ENCODE measurements around the gene SPRR1A. TPM values are rescaled to one million over a fixed set of nuclear protein-coding genes. Genes with fewer than 3 reads are reported as not detected.

Gene SPRR1A
- total and polyA plus RNA-seq, 10 of the 15 experiments (the other 5 are each of a cell fraction or from before 2014, with no cell fraction given), result not detected

DNA sequence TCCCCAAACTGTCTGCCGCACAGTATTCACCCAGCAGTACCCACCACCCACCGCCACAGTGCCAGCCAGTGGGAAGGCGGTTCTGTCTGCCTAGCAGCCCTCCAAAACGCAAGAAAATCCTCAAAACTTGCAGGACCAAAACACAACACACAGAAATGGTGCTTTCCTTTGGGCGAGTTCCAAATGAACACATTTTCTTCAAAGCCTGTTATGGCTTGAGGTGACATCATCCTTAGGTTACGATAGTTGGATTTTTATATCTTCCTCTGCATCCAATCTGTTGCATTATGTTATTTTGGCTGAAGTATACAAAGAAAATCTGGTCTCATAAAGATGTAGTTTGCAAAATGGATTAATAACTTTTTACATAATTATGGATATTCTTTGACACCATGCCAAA is 9.3 kb downstream of the SPRR1A start:
- no peak for FAIRE-seq
- POLR2A ChIA-PET, result no interaction called here
- RAD21 ChIA-PET (ENCODE audit: unreplicated experiment), result no interaction called here
- no peaks in the 10 kb centered on the region for H3K9me3 ChIP-seq (replicated peaks; ENCODE audit: control insufficient read depth, insufficient read depth, low read length)
- intact Hi-C loops (cut with micrococcal nuclease; ENCODE audit: unreplicated experiment), result no loop called here
- SMC1A ChIA-PET (ENCODE audit: uncharacterized antibody, unreplicated experiment), result no interaction called here
- H3K79me2 ChIP-seq (ENCODE audit: control insufficient read depth, insufficient read depth, low read length), result no peaks in the 10 kb centered on the region
- TF ChIP-seq CREB1 (IDR thresholded peaks at IDR 0.05; ENCODE audit: low read depth) (no peak), ZNF24 (IDR thresholded peaks at IDR 0.05) (no peak), RAD21 (IDR thresholded peaks at IDR 0.05; ENCODE audit: insufficient read depth, low read depth, low read length) (no peak)
- TF ChIP-seq, protein P1, sequence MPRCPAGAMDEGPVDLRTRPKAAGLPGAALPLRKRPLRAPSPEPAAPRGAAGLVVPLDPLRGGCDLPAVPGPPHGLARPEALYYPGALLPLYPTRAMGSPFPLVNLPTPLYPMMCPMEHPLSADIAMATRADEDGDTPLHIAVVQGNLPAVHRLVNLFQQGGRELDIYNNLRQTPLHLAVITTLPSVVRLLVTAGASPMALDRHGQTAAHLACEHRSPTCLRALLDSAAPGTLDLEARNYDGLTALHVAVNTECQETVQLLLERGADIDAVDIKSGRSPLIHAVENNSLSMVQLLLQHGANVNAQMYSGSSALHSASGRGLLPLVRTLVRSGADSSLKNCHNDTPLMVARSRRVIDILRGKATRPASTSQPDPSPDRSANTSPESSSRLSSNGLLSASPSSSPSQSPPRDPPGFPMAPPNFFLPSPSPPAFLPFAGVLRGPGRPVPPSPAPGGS (IDR thresholded peaks at IDR 0.05; ENCODE audit: borderline replicate concordance, insufficient read depth, low read depth, low read length, poor library complexity, severe bottlenecking), result no peak
- TF ChIP-seq, protein P2, sequence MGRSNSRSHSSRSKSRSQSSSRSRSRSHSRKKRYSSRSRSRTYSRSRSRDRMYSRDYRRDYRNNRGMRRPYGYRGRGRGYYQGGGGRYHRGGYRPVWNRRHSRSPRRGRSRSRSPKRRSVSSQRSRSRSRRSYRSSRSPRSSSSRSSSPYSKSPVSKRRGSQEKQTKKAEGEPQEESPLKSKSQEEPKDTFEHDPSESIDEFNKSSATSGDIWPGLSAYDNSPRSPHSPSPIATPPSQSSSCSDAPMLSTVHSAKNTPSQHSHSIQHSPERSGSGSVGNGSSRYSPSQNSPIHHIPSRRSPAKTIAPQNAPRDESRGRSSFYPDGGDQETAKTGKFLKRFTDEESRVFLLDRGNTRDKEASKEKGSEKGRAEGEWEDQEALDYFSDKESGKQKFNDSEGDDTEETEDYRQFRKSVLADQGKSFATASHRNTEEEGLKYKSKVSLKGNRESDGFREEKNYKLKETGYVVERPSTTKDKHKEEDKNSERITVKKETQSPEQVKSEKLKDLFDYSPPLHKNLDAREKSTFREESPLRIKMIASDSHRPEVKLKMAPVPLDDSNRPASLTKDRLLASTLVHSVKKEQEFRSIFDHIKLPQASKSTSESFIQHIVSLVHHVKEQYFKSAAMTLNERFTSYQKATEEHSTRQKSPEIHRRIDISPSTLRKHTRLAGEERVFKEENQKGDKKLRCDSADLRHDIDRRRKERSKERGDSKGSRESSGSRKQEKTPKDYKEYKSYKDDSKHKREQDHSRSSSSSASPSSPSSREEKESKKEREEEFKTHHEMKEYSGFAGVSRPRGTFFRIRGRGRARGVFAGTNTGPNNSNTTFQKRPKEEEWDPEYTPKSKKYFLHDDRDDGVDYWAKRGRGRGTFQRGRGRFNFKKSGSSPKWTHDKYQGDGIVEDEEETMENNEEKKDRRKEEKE (IDR thresholded peaks at IDR 0.05), result no peak
- DNase-seq (ENCODE audit: low read depth, low spot score), result no peak
- no peak overlapping the region for H3K4me2 ChIP-seq (ENCODE audit: control insufficient read depth, insufficient read depth)
- WGBS (ENCODE audit: insufficient coverage, insufficient replicate concordance, low lambda C conversion rate, missing lambda C conversion rate), result 29% methylated on average over 6 of the region's 6 CpGs
- H3K9ac ChIP-seq (ENCODE audit: control insufficient read depth, insufficient read depth, low read length), result no peak overlapping the region
- no peaks in the 10 kb centered on the region for H4K20me1 ChIP-seq (ENCODE audit: control insufficient read depth, insufficient read depth)
- H3K4me1 ChIP-seq (ENCODE audit: control insufficient read depth, insufficient read depth, low read length), result no peaks in the 10 kb centered on the region
- in situ Hi-C loops (cut with MboI), result no loop called here
- H3K4me3 ChIP-seq, result no peak overlapping the region
- no peaks in the 10 kb centered on the region for H3K27me3 ChIP-seq (replicated peaks in 1 of 2; ENCODE audit: control insufficient read depth in 2 of 2, insufficient read depth in 2 of 2, low read length in 1 of 2)
- CTCF ChIA-PET, result no interaction called here
- H3K36me3 ChIP-seq (ENCODE audit: control insufficient read depth in 2 of 2, insufficient read depth in 2 of 2, low read length in 1 of 2), result no peaks in the 10 kb centered on the region
- ATAC-seq, result no peak
- H2AFZ ChIP-seq (ENCODE audit: control insufficient read depth, low read depth, low read length), result no peak overlapping the region
- BruUV-seq (replicated peaks), result no TSS peak
- H3K27ac ChIP-seq (ENCODE audit: control insufficient read depth, insufficient read depth), result no peak overlapping the region

Measured in GM12878 (cell line).